Heart right ventricle (tissue), 16 donors: ENCODE data around the gene PC. TPM values are rescaled to one million over a fixed set of nuclear protein-coding genes. Genes with fewer than 3 reads are reported as not detected.
A peak's percentile ranks its signal among the peaks of the same experiment; 100 is the strongest.

Source experiments
- ATAC-seq, 8 donors: fragments of 200-7000 bp; cut with Tn5 transposase; one replicate each; pipeline ENCODE4 v1.9.1; 2020; ENCODE audit warnings: mild to moderate bottlenecking in 8 of 8, moderate library complexity in 8 of 8, moderate number of reproducible peaks in 1 of 8
- DNase-seq, 2 donors: peaks; one replicate each; pipeline ENCODE4 v3.0.0-alpha.2; 2020
- H3K27ac ChIP-seq, 10 donors: fragments of 200-600 bp; sonication (generic) in 2 of 10; one replicate each; pipeline versions ENCODE4 v1.5.0 to v1.8.0; 2020 to 2022; ENCODE audit warnings: mild to moderate bottlenecking in 3 of 10
- H3K27me3 ChIP-seq, 7 donors: fragments of 200-600 bp; one replicate each; pipeline ENCODE4 v1.8.0; 2021 to 2022; ENCODE audit warnings: mild to moderate bottlenecking in 2 of 7
- H3K36me3 ChIP-seq, 9 donors: fragments of 200-600 bp; sonication (generic) in 1 of 9; one replicate each; pipeline versions ENCODE4 v1.5.0 to v1.8.0; 2020 to 2022; ENCODE audit warnings: mild to moderate bottlenecking in 2 of 9
- H3K4me1 ChIP-seq, 9 donors: fragments of 200-600 bp; sonication (generic) in 1 of 9; one replicate each; pipeline versions ENCODE4 v1.5.0 to v1.8.0; 2020 to 2022; ENCODE audit warnings: mild to moderate bottlenecking in 4 of 9
- H3K4me3 ChIP-seq, 10 donors: fragments of 200-600 bp; sonication (generic) in 2 of 10; one replicate each; pipeline versions ENCODE4 v1.5.0 to v1.8.0; 2020 to 2022; ENCODE audit warnings: mild to moderate bottlenecking in 7 of 10, moderate library complexity in 2 of 10
- H3K9me3 ChIP-seq, 11 donors: fragments of 200-600 bp in 10 of 11; sonication (generic) in 2 of 11; one replicate each; pipeline versions ENCODE4 v1.5.0 to v1.8.0; 2013 to 2022; ENCODE audit warnings: mild to moderate bottlenecking in 2 of 11, control low read depth in 1 of 11, moderate library complexity in 1 of 11
- CTCF ChIP-seq, 9 donors: fragments of 200-600 bp; sonication (generic) in 2 of 9; IDR thresholded peaks; one replicate each; pipeline versions ENCODE4 v1.5.0 to v1.8.0; 2021 to 2022; ENCODE audit warnings: antibody characterized with exemption in 9 of 9, mild to moderate bottlenecking in 5 of 9, moderate library complexity in 1 of 9
- WGBS, 2 donors: extraction: QIAGEN DNeasy Blood & Tissue Kit; methylation state at CpG; one replicate each; pipeline ENCODE4 v1.1.7; 2013; ENCODE audit warnings: inconsistent platforms in 1 of 2; 5-methylcytosine and 5-hydroxymethylcytosine counted together
- intact Hi-C, 10 donors: fragments of 100-400 bp; cut with DNase I; formaldehyde crosslinking; loops; one replicate each; pipeline versions ENCODE4 v1.11.1 to v1.14.2; 2022
- polyA plus RNA-seq, 2 donors: library from polyadenylated mRNA; stranded (reverse); fragments of 200-250 nt; gene quantifications; one replicate each; pipeline ENCODE4 v1.2.3, GENCODE V29; 2013
- total RNA-seq, 10 donors: library from RNA; stranded (reverse); fragmentation: NEBNext Ultra II Directional in 3 of 10; extraction: Animal tissue kit (Norgen Biotek cat#: 25700) in 3 of 10; gene quantifications; one replicate each; pipeline versions ENCODE4 v1.2.1 to v1.2.4, GENCODE V29; 2021 to 2023
- donor health status: Arrhythmogenic right ventricular cardiomyopathy.
- donor health status: ischemic (EF 13 %, LVEDD 7.1; RV severe dilation, severe dysfunction).
- donor health status: healthy with polysubstance abuse.
- donor health status: DM: no; HTN: yes; CAD: no.
- donor health status: DM: no; HTN: no; CAD: no.
- donor health status: ischemic (EF 25% LVEDD 6.9; RV normal size, moderate dysfunction).
- donor health status: ischemic (EF 25% LVEDD 5.7; RV mildly dilated, moderate dysfunction).
- donor health status: healthy.
- donor health status: DM: yes; HTN: yes; CAD: no.
- donor health status: Ischemic cardiomyopathy.
- donor health status: ischemic (EF 35%, LVEDD 5.7; RV mildly dilated, moderate dysfunction).
- donor health status: nonischemic (EF 11% LVEDD 7.7; RV severe dilation, severe dysfunction).
- donor health status: DM: yes; HTN: yes; CAD: no.
- donor health status: PGD.
- donor health status: ischemic (EF 29% LVEDD 5.4; RV normal size, mild dysfunction).
- donor health status: nonischemic (EF 23%, LVEDD 6.1; RV moderate dilation, normal function).

Gene PC
- total and polyA plus RNA-seq, 12 donors, result 6.8 to 26.0 (median 11.2) TPM

- peak in 3 of 9 donors; percentile 16 to 32 (median 24) for TF ChIP-seq CTCF (IDR thresholded peaks at IDR 0.05)
- 71 to 74% methylated on average over 27 of the region's 27 CpGs for WGBS, 2 donors
- DNase-seq, result no peak
- Histone ChIP-seq H3K27ac (no peak overlapping the region), H3K4me1 (peaks cover 0 to 2% (median 0%) of the 10 kb centered on the region in 9 donors), H3K4me3 (no peak overlapping the region), H3K9me3 (no peaks in the 10 kb centered on the region), H3K36me3 (peaks cover 0 to 16% (median 0%) of the 10 kb centered on the region in 9 donors), H3K27me3 (no peaks in the 10 kb centered on the region)
- intact Hi-C loops, result no loop called here
- peak in 1 of 8 donors; percentile 15 for ATAC-seq
Measured at GRCh38 chr11:66868726-66869566, 89.2 kb downstream of the PC start.

GRCh38 chr11:66868082-66868725 is 90.0 kb downstream of the PC start:
- H3K4me1 ChIP-seq, result no peaks in the 10 kb centered on the region
- TF ChIP-seq CTCF (IDR thresholded peaks at IDR 0.05), result no peak
- peaks cover 0 to 16% (median 0%) of the 10 kb centered on the region in 9 donors for H3K36me3 ChIP-seq
- no peak overlapping the region for H3K27ac ChIP-seq
- H3K4me3 ChIP-seq, result no peak overlapping the region
- no peaks in the 10 kb centered on the region for H3K27me3 ChIP-seq
- DNase-seq (no peak), ATAC-seq (no peak)
- intact Hi-C loops, result no loop called here
- 95 to 96% methylated on average over 13 of the region's 13 CpGs for WGBS, 2 donors
- no peaks in the 10 kb centered on the region for H3K9me3 ChIP-seq

GRCh38 chr11:66867425-66868040 is 90.7 kb downstream of the PC start:
- intact Hi-C loops, result no loop called here
- Histone ChIP-seq H3K9me3 (no peaks in the 10 kb centered on the region), H3K4me1 (no peaks in the 10 kb centered on the region), H3K36me3 (peaks cover 0 to 16% (median 0%) of the 10 kb centered on the region in 9 donors), H3K27ac (no peak overlapping the region), H3K27me3 (no peaks in the 10 kb centered on the region), H3K4me3 (no peak overlapping the region)
- no peak for TF ChIP-seq CTCF (IDR thresholded peaks at IDR 0.05)
- ATAC-seq, result no peak
- DNase-seq, result no peak
- 75 to 77% methylated on average over 14 of the region's 14 CpGs for WGBS, 2 donors

GRCh38 chr11:66866511-66866986 is 91.6 kb downstream of the PC start:
- intact Hi-C loops, result no loop called here
- Histone ChIP-seq H3K27me3 (no peaks in the 10 kb centered on the region), H3K36me3 (peaks cover 0 to 16% (median 0%) of the 10 kb centered on the region in 9 donors), H3K27ac (no peak overlapping the region), H3K4me3 (no peak overlapping the region), H3K9me3 (no peaks in the 10 kb centered on the region), H3K4me1 (no peaks in the 10 kb centered on the region)
- TF ChIP-seq CTCF (IDR thresholded peaks at IDR 0.05), result no peak
- DNase-seq (no peak), ATAC-seq (no peak)
- 83% methylated on average over 7 of the region's 7 CpGs for WGBS, 2 donors
